TTC549 (cell line): ENCODE measurements around the gene PRPH.
"Not testable (repeated sequence)": the region's sequence is repeated elsewhere in the genome, so short reads cannot be mapped to it uniquely, and the experiment has no call there.

Source experiments
- FAIRE-seq: peaks from 2 replicates; lab custom pipeline; 2012; peaks lifted over from hg19 to GRCh38; lab: Jason Lieb, UNC

Gene PRPH

DNA sequence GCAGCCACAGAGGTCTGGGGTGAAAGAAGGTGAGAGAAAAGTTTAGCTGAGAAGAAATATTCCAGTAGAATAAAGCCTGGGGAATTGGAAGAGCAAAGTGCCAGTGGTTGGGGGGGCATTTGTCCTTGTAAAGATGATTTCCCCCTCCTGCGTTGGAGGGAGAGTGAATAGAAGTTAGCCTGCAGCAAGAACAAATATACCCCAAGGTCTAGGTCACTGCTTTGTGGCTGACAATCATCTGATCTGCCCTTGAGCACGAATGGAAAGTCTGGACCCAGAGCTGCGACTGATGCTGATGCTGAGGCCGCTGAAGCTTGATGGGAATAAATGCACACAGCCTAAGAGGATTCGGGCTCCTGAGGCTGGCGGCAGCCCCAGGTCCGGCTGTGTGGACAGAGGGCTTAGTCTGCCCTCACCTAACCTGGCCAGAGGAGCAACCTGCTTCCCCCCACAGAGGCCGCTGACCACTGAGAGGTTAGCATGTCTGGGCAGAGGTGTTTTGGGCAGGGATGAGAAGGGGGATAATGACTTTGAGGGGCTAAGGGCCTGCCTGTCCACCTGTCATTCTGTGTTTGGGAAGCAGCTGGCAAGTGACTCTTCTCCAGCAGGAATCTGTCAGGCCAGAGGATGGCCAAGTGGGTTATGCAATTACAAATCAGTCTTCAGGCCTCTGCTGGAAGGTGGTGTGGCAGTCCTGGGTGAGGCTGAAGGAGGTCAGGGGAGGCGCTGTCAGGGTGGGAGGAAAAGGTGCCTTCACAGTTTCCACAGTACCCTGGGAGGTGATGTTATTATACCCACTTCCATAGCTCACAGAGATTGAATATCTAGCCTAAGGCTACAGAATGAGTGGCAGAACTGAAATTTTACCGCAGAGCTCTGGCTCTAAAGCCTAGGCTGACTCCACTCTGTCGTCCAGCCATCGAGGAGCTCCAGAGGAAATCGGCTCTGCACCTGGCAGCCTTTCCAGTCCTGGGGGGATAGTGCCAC lies 18.4 kb upstream of the PRPH start:
- no peak for FAIRE-seq

DNA sequence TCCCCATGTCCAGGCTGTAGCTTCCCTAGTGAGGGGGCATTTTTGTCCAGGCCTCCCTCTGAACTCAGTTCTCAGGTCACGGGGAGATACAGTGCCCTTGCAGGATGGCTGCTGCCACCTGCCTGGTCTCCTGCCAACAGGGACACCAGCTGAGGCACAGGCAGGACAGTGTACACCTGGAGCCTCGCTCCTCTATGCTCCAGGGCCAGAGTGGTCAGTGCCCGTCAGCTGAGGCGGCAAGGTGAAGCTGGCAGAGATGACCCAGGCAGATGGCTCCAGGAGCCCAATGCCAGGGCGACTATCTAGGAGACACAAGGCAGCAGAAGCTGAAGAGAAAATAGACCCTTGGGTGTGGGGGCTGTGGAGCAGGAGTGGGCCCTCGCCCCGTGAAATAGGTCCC lies 17.5 kb upstream of the PRPH start:
- FAIRE-seq = no peak

DNA sequence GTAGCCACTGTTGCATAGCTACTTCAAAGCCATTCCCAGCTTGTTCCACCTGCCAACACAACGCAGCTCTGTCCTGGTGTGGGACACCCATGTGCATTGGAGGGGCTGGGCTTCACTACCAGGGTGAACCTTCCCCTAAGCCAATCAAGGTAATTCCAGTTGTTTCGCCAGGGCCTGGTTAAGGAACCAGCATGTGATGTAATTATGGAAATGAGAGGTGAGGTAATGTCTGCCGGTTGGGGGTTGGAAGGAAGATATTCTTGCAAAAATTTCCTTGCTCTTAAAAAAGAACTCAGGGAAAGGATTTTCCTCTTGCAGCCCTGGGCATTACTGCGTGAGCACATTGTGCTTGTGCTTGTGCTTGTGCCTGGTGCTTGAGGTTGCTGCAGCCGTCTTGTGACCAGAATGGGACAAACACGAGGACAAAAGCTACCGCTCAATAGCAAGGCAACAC lies 15.2 kb upstream of the PRPH start:
- no peak for FAIRE-seq

DNA sequence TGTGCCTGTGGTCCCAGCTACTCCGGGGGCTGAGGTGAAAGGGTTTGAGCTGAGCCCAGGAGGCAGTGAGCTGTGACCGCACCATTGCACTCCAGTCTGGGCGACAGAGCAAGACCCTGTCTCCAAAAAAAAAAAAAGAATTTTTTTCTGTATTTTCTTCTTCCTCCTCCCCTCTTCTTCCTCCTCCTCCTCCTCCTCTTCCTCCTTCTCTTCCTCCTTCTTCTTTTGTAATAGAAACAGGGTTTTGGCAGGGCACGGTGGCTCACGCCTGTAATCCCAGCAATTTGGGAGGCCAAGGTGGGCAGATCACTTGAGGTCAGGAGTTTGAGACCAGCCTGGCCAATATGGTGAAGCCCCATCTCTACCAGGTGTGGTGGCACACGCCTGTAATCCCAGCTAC lies 14.4 kb upstream of the PRPH start:
- not testable (repeated sequence) for FAIRE-seq

DNA sequence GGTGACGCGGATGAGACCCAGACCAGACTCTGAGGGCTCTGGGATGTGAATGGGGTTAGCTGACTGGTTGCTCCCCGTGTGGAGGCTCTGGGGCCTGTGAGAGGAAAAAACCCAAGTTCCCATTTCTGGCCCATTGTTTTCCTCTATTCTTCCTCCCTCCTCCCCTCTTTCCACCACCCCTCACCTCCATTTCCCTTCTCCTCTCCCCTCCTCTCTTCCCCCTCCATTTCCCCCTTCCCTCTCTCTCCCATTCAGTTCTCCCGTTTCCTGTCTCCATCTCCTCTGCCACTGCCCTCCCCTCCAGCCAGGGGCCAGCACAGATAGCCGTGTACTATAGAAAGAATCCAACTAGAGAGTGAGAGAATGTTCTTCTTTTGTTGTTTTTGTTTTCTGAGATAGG lies 12.6 kb upstream of the PRPH start:
- FAIRE-seq = no peak

DNA sequence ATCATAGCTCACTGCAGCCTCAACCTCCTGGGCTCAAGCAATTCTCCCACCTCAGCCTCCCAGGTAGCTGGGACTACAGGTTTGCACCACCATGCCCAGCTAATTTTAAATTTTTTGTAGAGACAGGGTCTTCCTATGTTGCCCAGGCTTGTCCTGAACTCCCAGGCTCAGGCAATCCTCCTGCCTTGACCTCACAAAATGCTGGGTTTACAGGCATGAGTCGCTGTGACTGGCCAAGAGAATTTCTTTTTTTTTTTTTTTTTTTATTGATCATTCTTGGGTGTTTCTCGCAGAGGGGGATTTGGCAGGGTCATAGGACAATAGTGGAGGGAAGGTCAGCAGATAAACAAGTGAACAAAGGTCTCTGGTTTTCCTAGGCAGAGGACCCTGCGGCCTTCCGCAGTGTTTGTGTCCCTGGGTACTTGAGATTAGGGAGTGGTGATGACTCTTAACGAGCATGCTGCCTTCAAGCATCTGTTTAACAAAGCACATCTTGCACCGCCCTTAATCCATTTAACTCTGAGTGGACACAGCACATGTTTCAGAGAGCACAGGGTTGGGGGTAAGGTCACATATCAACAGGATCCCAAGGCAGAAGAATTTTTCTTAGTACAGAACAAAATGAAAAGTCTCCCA lies 12.1 kb upstream of the PRPH start:
- not testable (repeated sequence) for FAIRE-seq

DNA sequence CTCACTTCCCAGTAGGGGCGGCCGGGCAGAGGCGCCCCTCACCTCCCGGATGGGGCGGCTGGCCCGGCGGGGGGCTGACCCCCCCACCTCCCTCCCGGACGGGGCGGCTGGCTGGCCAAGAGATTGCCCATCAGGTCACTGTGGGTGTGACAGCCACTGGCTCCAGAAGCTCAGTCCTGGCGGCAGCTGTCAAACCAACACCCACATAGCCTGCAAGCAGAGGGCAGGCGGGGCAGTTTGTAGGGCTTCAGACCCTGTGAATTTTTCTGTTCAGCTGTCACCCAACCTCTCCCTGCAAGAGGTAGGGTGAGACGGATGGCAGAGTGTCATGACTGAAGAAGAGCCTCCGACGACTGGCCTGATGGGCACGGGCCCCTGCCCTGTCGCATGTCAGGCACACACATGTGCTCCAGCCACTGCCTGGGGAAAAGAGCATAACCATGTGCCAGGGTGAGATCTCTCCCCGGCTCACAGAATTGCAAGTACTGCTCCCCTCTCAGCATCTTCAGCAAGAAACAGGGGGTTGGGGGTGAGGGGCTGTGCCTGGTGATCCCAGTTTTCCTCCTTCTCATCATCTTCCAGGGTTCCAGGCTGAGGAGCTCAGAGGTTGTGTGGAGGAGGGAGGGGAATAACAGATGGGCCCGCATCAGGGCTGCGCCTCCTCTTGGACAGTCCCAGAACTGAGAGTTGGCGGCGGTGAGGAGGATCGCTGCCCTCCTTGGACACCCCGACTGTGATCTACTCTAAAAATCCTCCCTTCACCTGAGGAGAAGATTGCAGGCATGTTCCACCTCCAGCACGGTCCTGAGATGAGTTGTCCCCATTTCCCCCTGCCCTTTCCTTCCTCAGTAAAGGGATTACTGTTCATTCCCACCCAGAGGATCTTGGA lies 11.2 kb upstream of the PRPH start:
- FAIRE-seq = no peak

DNA sequence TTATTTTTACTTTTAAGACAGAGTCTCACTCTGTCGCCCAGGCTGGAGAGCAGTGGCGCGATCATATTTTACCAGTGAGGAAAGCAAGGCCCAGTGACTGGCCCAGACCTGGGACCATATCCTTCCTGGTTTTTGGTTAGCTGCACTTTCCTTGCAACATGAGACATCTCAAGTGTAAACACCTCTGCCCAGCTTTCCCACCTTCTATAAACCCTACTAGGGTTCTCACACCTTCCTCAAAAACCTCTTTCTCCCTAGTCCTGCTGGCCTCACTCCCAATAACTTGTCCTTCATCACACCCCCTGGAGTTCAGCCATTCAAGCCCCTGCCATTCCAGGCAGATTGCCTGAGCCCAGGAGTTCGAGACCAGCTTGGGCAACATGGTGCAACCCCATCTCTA lies 10.3 kb upstream of the PRPH start:
- no peak for FAIRE-seq

DNA sequence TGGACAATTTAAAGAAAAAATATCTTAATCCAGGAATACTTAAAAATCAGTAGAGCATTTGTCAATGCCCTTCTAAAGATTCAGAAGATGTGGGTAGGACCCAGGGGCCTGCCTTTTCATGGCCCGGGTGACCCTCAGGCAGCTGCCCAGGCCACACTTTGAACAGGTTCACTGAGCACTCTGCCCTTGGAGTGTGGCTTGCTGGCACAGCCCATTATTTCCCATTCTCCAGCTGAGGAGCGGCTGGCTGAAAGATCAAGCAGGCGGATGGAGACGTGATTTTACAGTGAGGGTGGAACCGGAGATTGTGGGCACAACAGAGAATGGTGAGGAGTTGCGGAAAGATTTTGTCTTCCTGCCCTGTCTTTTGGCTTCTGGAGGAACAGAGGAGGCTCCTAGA lies 7.1 kb upstream of the PRPH start:
- FAIRE-seq = no peak

DNA sequence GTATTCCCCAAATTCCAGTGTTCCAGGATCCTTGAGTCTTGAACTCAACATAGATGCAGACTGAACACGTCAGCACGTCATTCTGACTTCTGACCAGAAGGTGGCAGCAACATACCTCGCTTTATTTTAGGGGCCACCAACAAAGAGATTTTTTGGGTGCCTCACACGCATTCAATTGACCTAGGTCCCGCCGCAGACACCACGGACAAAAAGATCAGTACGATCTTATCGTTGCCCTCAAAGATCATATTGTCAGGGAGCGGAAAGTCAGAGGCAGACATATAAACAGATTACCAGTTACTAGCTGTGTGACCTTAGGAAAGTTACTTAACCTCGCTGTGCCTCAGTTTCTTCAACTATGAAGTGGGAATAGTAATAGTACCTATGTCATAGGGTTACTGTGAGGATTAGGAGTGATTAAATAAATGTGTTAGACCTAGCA lies 6.5 kb upstream of the PRPH start:
- FAIRE-seq = peak; percentile 84

DNA sequence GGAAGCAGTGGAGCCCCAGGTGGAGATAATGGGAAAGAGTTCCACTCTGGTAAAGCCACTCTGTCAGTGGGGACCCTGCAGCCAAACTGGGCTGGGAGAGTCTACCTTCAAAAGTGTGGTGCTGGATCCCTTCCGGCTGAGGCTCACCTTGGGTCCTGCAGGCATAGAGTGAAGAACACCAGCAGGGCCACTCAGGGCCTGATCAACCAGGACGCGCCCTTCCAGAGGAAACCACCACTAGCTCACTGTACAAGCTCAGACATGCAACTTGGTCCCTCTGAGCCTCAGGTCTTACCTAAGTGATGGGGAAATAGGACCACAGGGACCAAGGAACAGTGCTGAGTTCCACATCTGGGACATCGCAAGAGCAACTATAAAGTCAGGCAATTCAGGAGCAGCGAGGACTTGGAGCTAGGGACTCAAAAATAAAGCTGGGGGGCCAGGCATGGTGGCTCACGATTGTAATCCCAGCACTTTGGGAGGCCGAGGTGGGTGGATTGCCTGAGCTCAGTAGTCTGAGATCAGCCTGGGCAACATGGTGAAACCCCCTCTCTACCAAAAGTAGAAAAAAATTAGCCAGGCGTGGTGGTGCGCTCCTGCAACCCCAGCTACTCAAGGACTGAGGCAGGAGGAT lies 5.9 kb upstream of the PRPH start:
- no peak for FAIRE-seq

DNA sequence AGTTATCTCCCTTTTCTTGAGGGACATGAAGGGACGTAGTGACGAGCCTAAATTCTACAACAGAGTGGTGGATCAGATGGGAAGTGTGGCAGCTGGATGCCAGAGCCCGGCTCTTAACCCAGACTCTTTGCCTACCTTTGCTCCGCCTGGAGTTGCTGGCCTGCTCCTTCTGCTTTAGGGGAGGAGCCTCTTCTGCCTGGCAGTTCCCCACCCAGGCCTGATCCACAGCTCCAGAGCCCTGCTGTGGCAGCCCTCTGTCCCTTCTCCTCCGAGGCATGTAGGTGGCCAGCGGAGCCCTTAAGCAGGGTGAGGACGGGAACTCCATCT lies 2.3 kb upstream of the PRPH start:
- no peak for FAIRE-seq

DNA sequence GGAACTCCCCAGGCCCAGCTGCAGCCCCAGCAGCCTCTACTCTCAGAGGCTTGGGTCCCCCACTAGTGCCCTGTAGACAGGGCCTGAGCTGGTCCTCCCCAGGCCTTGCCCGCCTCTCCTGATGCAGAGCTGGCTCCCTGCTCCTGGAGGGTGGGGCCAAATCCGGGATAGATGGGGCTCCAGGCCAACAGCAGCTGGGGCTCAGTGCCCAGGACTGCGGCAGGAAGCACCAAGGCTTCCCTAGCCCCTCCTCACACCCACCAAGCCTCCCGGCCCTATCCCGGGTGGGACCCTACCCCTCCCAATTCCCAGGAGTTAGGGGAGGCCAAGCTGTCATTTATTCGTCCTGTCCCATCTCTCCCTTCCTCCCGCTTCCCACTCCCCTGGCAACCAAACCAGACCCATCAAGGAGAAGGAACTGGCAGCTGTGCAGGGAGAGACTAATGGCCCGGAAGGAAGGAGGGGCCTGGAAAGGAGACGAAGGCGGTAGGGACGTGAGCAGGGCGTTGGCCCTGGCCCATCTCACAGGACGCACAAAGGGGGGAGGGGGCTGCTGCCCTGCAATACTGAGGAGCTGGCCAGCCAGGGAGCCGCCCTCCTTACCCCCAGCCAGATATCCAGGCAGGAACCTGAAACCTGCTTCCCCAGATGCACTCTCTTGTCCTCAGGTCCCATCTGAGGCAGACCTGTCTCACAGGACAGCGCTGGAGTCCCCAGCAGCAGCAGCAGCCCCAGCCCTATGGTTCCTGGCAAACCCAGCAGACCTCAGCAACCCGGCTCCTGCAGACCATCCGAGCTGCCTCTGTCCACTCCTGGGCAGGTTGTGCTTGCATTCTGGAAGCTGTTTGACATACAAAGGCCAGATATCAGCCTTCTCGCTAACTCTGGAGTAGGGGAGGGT lies 1.6 kb upstream of the PRPH start:
- FAIRE-seq = no peak

DNA sequence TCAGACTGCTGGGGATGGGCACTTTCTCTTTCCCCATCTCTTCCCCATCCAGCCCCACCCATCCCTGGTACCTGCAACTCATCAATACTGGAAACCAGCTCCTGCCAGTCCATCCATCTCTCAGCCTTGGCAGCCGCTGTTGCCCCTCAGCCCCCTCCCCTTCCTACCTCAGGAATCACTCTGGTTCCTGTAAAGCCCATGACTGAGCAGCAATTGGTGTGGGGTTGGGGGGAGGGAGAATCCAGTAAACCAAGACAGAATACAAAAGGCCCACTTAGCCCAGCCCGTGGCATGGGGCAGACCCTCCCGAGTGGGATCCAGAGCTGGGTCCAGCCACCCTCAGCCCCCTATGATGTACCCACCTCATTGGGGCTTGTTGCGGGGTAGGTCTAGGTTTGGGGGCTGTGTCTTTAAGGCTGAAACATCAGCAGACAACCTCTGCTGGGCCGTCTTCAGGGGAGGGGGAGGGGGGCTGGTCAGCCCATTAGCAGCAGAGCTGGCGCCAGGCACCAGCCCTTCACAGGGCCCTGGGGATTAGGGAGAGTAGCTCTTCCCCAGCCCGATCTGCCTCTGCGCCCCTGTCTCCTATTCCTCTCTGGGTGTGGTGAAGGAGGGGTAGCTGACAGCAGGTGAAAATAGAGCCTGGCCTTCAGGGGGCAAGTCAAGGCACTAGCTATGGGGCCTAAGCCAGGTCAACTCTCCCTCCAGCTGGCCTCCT lies 702 bp upstream of the PRPH start:
- no peak for FAIRE-seq

DNA sequence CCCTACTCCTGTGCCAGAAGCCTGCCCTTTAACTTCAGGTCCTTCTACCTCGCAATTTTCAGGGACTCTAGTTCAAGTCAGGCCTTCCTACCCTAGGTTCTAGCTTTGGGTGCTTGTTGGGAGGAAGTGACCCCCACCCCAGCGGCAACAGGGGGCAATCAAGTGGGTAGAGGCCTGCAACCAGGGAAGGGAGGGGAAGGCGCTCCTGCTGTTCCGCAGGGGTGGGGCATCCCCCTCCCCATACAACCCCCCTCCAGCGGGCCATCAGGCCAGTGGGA lies 204 bp upstream of the PRPH start:
- no peak for FAIRE-seq

DNA sequence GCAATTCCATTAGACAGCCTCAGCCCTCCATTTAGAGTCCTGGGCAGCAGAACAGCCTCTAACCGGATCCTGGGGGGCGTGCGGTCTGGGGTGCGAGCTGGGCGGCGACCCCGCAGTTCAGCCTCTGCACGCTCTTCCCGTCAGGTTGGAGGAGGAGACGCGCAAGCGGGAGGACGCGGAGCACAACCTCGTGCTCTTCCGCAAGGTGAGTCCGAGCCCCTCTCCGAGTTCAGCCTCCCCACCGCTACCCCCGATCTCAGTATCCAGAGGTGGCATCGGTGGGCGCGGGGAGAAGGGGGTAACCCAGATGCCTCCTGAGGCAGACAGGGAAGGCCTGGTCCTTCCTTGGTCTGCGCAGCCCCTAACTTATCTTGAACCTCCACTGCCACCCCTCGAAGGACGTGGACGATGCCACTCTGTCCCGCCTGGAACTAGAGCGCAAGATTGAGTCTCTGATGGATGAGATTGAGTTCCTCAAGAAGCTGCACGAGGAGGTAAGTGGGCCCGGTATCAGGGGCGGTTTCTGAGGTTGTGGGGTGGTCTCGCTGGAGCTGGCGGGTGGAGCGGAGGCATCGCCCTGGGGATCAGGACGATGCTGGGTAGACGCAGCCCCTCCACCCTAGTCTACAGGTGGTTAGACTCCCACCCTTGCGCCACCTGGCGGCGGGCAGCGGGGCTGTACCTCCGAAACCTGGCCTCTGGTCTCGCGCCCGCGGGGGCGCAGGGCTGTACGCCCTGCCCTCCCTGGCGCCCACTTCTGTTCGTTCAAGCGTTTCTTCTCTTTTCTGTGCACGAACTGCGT lies 1.3 kb downstream of the PRPH start:
- FAIRE-seq = no peak

DNA sequence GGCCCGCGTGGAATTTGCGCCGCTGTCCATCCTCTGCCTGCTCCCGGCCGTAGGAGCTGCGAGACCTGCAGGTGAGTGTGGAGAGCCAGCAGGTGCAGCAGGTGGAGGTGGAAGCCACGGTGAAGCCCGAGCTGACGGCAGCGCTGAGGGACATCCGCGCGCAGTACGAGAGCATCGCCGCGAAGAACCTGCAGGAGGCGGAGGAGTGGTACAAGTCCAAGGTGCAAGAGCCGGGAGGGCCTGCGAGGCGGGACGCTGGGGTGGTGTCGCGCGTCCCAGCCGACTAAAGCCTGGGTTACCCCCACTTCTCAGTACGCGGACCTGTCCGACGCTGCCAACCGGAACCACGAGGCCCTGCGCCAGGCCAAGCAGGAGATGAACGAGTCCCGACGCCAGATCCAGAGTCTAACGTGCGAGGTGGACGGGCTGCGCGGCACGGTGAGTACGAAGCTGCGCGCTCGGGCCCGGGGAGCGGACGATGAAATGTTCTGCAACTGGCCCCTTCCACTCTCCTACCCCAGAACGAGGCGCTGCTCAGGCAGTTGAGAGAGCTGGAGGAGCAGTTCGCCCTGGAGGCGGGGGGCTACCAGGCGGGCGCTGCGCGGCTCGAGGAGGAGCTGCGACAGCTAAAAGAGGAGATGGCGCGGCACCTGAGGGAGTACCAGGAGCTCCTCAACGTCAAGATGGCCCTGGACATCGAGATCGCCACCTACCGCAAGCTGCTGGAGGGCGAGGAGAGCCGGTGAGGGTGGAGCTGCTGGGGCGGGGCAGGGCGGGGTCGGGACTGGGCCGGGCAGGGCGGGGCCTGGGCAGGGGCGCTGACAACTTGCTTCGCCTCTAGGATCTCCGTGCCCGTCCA lies 2.1 kb downstream of the PRPH start:
- FAIRE-seq = no peak

DNA sequence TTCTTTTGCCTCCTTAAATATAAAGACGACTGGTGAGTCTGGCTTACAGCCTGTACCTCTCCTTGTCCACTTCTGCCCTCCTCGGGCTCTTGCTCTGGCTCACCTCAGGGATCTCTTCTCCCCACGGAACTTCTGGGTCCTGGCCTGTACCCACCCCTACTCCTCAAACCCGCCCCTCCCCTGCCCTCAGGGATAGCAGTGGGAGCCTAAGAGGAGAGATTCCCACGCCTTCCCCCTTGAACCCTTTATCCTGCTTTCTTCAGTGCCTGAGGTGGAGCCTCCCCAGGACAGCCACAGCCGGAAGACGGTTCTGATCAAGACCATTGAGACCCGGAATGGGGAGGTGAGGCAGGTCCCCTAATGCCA lies 2.7 kb downstream of the PRPH start:
- no peak for FAIRE-seq

DNA sequence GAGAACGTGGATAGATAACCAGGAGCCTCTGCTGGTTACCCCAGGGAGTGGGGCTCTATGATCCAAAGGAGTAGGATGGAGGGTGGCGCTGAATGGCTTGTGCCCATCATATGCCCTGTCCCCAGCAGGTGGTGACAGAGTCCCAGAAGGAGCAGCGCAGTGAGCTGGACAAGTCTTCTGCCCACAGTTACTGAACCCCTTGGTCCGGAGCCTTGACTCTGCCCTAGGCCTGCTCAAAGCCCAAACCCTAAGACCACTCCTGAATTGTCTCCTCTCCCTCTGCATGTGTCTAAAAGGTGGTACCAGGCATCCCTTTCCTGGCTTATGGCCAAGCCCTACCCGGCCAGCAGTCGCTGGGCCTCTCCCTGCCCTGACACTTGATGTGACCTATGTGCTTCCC lies 3.2 kb downstream of the PRPH start:
- no peak for FAIRE-seq
